Left lung (tissue), 10 donors: Measurements from ENCODE around the gene COL19A1. TPM values are rescaled to one million over a fixed set of nuclear protein-coding genes. Genes with fewer than 3 reads are reported as not detected.
A peak's percentile ranks its signal among the peaks of the same experiment; 100 is the strongest.

Source experiments
- ATAC-seq: fragments of 200-7000 bp; cut with Tn5 transposase; one replicate; pipeline ENCODE4 v1.9.1; 2020; ENCODE audit warnings: moderate library complexity
- DNase-seq, 4 donors: peaks; one replicate each; pipeline ENCODE4 v3.0.0-alpha.2; 2013 to 2020
- H3K27ac ChIP-seq, 2 donors: fragments of 200-600 bp; sonication (generic) in 1 of 2; one replicate each; pipeline versions ENCODE4 v1.5.0 to v1.8.0; 2020 to 2021
- H3K27me3 ChIP-seq, 2 donors: fragments of 200-600 bp; sonication (generic) in 1 of 2; one replicate each; pipeline versions ENCODE4 v1.5.0 to v1.8.0; 2020 to 2021
- H3K36me3 ChIP-seq, 2 donors: fragments of 200-600 bp; sonication (generic) in 1 of 2; one replicate each; pipeline versions ENCODE4 v1.5.0 to v1.8.0; 2020 to 2021
- H3K4me1 ChIP-seq, 2 donors: fragments of 200-600 bp; one replicate each; pipeline ENCODE4 v1.8.0; 2021
- H3K4me3 ChIP-seq, 2 donors: fragments of 200-600 bp; sonication (generic) in 1 of 2; one replicate each; pipeline versions ENCODE4 v1.5.0 to v1.8.0; 2020 to 2021; ENCODE audit warnings: mild to moderate bottlenecking in 1 of 2
- H3K9me3 ChIP-seq, 2 donors: fragments of 200-600 bp; sonication (generic) in 1 of 2; one replicate each; pipeline versions ENCODE4 v1.5.0 to v1.8.0; 2020 to 2021
- CTCF ChIP-seq, 2 donors: fragments of 200-600 bp; sonication (generic) in 1 of 2; IDR thresholded peaks; one replicate each; pipeline versions ENCODE4 v1.5.0 to v1.8.0; 2021; ENCODE audit warnings: antibody characterized with exemption in 2 of 2
- intact Hi-C, 2 donors: fragments of 100-400 bp; cut with DNase I; formaldehyde crosslinking; loops; one replicate each; pipeline versions ENCODE4 v1.11.2 to v1.14.2; 2022
- polyA plus RNA-seq, 6 donors: library from polyadenylated mRNA; unstranded; fragments of 120-200 nt; gene quantifications; one replicate each; pipeline ENCODE4 v1.2.1, GENCODE V29; 2013; ENCODE audit not compliant: insufficient read length in 6 of 6
- total RNA-seq, 2 donors: library from RNA; stranded (reverse); fragmentation: NEBNext Ultra II Directional; extraction: Animal tissue kit (Norgen Biotek cat#: 25700); gene quantifications; one replicate each; pipeline ENCODE4 v1.2.1, GENCODE V29; 2021
- donor health status: DM: no; HTN: yes; CAD: no.
- donor health status: DM: no; HTN: no; CAD: no.

Gene COL19A1
- total and polyA plus RNA-seq, 8 donors, result 0.10 to 0.77 (median 0.70) TPM

DNA sequence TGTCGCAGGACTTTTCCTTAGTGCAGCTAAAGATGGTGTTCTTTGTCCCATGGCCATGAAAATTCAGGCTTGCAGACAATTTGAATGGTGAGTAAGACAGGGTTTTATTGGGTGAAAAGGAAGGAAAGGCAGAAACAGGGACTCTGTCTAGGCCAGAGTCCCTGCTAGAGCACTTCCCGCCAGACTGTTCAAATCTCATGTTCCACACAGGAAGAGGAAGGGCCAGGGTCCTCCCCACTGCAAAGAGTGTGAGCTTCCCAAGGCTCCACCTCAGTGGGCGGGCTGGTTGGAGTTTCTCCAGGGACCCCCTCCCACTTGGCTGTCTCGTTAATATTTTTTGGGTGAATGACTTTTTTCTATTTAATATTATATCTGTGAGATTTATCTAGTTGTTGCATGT is 29.0 kb downstream of the COL19A1 start:
- intact Hi-C loops, result no loop called here
- no peak for ATAC-seq
- no peaks in the 10 kb centered on the region for H3K4me1 ChIP-seq

GRCh38 chr6:69900869-69901268 is 34.5 kb downstream of the COL19A1 start:
- intact Hi-C loops, result no loop called here
- no peak for ATAC-seq
- no peak overlapping the region for H3K27ac ChIP-seq
- H3K4me1 ChIP-seq, result no peaks in the 10 kb centered on the region
- no peak for DNase-seq
- TF ChIP-seq CTCF (IDR thresholded peaks at IDR 0.05), result no peak
- H3K36me3 ChIP-seq, result no peaks in the 10 kb centered on the region
- no peaks in the 10 kb centered on the region for H3K9me3 ChIP-seq
- H3K27me3 ChIP-seq, result no peaks in the 10 kb centered on the region
- no peak overlapping the region for H3K4me3 ChIP-seq

More for the DNA sequence above, 29.0 kb downstream of the COL19A1 start:
- H3K27ac ChIP-seq, result no peak overlapping the region
- DNase-seq, result no peak
- no peaks in the 10 kb centered on the region for H3K9me3 ChIP-seq
- no peak overlapping the region for H3K4me3 ChIP-seq
- H3K36me3 ChIP-seq, result no peaks in the 10 kb centered on the region
- TF ChIP-seq CTCF (IDR thresholded peaks at IDR 0.05), result no peak
- H3K27me3 ChIP-seq, result no peaks in the 10 kb centered on the region

DNA sequence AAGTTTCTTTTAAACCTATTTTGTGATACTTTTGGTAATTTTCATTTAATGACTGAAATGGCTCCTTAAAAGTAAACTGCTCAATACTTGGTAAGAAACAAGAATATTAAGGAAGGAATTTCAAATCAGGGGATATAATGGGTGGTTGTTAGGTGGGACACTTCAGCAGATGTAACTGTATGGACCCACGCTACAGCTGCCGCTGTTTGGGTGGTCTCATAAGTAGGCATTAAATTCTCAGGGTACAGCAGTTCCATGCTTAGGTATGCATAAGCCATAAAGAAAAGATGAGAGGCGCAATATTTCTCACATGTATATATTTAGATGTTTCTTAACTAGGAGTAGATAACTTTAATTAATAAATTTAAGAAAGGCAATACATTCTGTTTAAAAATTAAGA is 35.0 kb downstream of the COL19A1 start:
- DNase-seq (no peak), ATAC-seq (no peak)
- Histone ChIP-seq H3K27ac (no peak overlapping the region), H3K9me3 (no peaks in the 10 kb centered on the region), H3K4me3 (no peak overlapping the region), H3K27me3 (no peaks in the 10 kb centered on the region), H3K36me3 (no peaks in the 10 kb centered on the region), H3K4me1 (no peaks in the 10 kb centered on the region)
- intact Hi-C loops, result no loop called here
- TF ChIP-seq CTCF (IDR thresholded peaks at IDR 0.05), result no peak

GRCh38 chr6:69907981-69908498 is 41.7 kb downstream of the COL19A1 start:
- Histone ChIP-seq H3K4me3 (no peak overlapping the region), H3K9me3 (no peaks in the 10 kb centered on the region), H3K27ac (no peak overlapping the region), H3K36me3 (no peaks in the 10 kb centered on the region), H3K27me3 (no peaks in the 10 kb centered on the region), H3K4me1 (no peaks in the 10 kb centered on the region)
- DNase-seq (no peak), ATAC-seq (peak; percentile 59)
- no peak for TF ChIP-seq CTCF (IDR thresholded peaks at IDR 0.05)
- intact Hi-C loops, result no loop called here

GRCh38 chr6:69913361-69913760 is 47.0 kb downstream of the COL19A1 start:
- H3K4me3 ChIP-seq, result no peak overlapping the region
- no peaks in the 10 kb centered on the region for H3K27me3 ChIP-seq
- peaks cover 0 to 3% of the 10 kb centered on the region in 2 donors for H3K4me1 ChIP-seq
- no peak overlapping the region for H3K27ac ChIP-seq
- no peaks in the 10 kb centered on the region for H3K9me3 ChIP-seq
- no peaks in the 10 kb centered on the region for H3K36me3 ChIP-seq
- DNase-seq, result no peak
- no peak for ATAC-seq
- intact Hi-C loops, result no loop called here
- TF ChIP-seq CTCF (IDR thresholded peaks at IDR 0.05), result no peak
